Measurements from ENCODE around the gene KIF6.

The KIF6 gene

GRCh38 chr6:39585641-39586040 is 139.6 kb downstream of the KIF6 start:
- no peak for DNase-seq

- no peak for DNase-seq
Measured at GRCh38 chr6:39577446-39578165, 147.6 kb downstream of the KIF6 start.

- no peak for DNase-seq
Measured at GRCh38 chr6:39576556-39577303, 148.5 kb downstream of the KIF6 start.

- DNase-seq = no peak
Measured at GRCh38 chr6:39574991-39575390, 150.2 kb downstream of the KIF6 start.

GRCh38 chr6:39573541-39573940 is 151.7 kb downstream of the KIF6 start:
- no peak for DNase-seq

- DNase-seq = no peak
Measured at GRCh38 chr6:39572661-39573340, 152.4 kb downstream of the KIF6 start.

- DNase-seq = no peak
Measured at GRCh38 chr6:39568896-39569295, 156.3 kb downstream of the KIF6 start.

GRCh38 chr6:39567091-39567490 is 158.1 kb downstream of the KIF6 start:
- no peak for DNase-seq

- DNase-seq = no peak
Measured at GRCh38 chr6:39566456-39566855, 158.8 kb downstream of the KIF6 start.

GRCh38 chr6:39565956-39566355 is 159.3 kb downstream of the KIF6 start:
- DNase-seq = no peak

GRCh38 chr6:39563566-39564311 is 161.5 kb downstream of the KIF6 start:
- DNase-seq = no peak

- no peak for DNase-seq
Measured at GRCh38 chr6:39561536-39562266, 163.5 kb downstream of the KIF6 start.

GRCh38 chr6:39560915-39561314 is 164.3 kb downstream of the KIF6 start:
- DNase-seq = no peak

GRCh38 chr6:39558591-39559190 is 166.5 kb downstream of the KIF6 start:
- no peak for DNase-seq

- no peak for DNase-seq
Measured at GRCh38 chr6:39558079-39558478, 167.1 kb downstream of the KIF6 start.

GRCh38 chr6:39555136-39555535 is 170.1 kb downstream of the KIF6 start:
- no peak for DNase-seq

- DNase-seq = no peak
Measured at GRCh38 chr6:39553860-39554802, 171.1 kb downstream of the KIF6 start.

GRCh38 chr6:39553029-39553428 is 172.2 kb downstream of the KIF6 start:
- no peak for DNase-seq

GRCh38 chr6:39550191-39550590 is 175.0 kb downstream of the KIF6 start:
- no peak for DNase-seq

- DNase-seq = no peak
Measured at GRCh38 chr6:39546731-39547130, 178.5 kb downstream of the KIF6 start.

- DNase-seq = no peak
Measured at GRCh38 chr6:39543950-39544349, 181.3 kb downstream of the KIF6 start.

All from activated CD4-positive, alpha-beta T cell treated with anti-CD3 and anti-CD28 coated beads, Interleukin-2, Interleukin-6, amounts not matched to agents 100 ng/mL and 50 ng/mL, durations not matched to agents 16 hours and 8 hours (primary cell).